Ectodermal cell (in vitro differentiated cells): ENCODE measurements around the gene MAPRE3.

Experiments
- H3K27ac ChIP-seq: 2 replicates; pipeline ENCODE4 v1.7.0; 2013; ENCODE audit warnings: mild to moderate bottlenecking, low read depth, low read length; ENCODE audit not compliant: insufficient read depth, poor library complexity, severe bottlenecking
- H3K27me3 ChIP-seq: 2 replicates; pipeline ENCODE4 v1.7.0; 2013; ENCODE audit warnings: mild to moderate bottlenecking, low read length; ENCODE audit not compliant: insufficient read depth, control insufficient read depth, poor library complexity, severe bottlenecking
- H3K36me3 ChIP-seq: one replicate; pipeline ENCODE4 v1.7.0; 2013; ENCODE audit warnings: low read length; ENCODE audit not compliant: control insufficient read depth, insufficient read depth
- H3K4me1 ChIP-seq: one replicate; pipeline ENCODE4 v1.7.0; 2013; ENCODE audit warnings: low read length; ENCODE audit not compliant: control insufficient read depth, insufficient read depth
- H3K4me3 ChIP-seq: 2 replicates; pipeline ENCODE4 v1.7.0; 2013; ENCODE audit warnings: low read depth, low read length, control low read depth; ENCODE audit not compliant: insufficient read depth
- H3K9me3 ChIP-seq: 2 replicates; pipeline ENCODE4 v1.7.0; 2013; ENCODE audit warnings: mild to moderate bottlenecking, low read length, moderate library complexity; ENCODE audit not compliant: control insufficient read depth
- WGBS, 2 experiments: methylation state at CpG; one replicate each; pipeline ENCODE4 v1.1.7; 2013; ENCODE audit warnings: missing lambda C conversion rate in 2 of 2; 5-methylcytosine and 5-hydroxymethylcytosine counted together

The MAPRE3 gene

GRCh38 chr2:27059141-27059820 lies 88.8 kb downstream of the MAPRE3 start:
- no peak overlapping the region for H3K4me3 ChIP-seq
- no peaks in the 10 kb centered on the region for H3K27me3 ChIP-seq
- no peak overlapping the region for H3K27ac ChIP-seq
- H3K9me3 ChIP-seq: no peaks in the 10 kb centered on the region
- 95 to 97% methylated on average over 15 of the region's 15 CpGs for WGBS, 2 experiments
- H3K36me3 ChIP-seq: peaks cover 25% of the 10 kb centered on the region
- H3K4me1 ChIP-seq: no peaks in the 10 kb centered on the region

- no peak overlapping the region for H3K4me3 ChIP-seq
- no peaks in the 10 kb centered on the region for H3K9me3 ChIP-seq
- no peaks in the 10 kb centered on the region for H3K4me1 ChIP-seq
- 93 to 97% methylated on average over 3 of the region's 3 CpGs for WGBS, 2 experiments
- H3K27me3 ChIP-seq: no peaks in the 10 kb centered on the region
- H3K36me3 ChIP-seq: peaks cover 17% of the 10 kb centered on the region
- no peak overlapping the region for H3K27ac ChIP-seq
Observed at GRCh38 chr2:27060323-27060722, 89.9 kb downstream of the MAPRE3 start.

- Histone ChIP-seq H3K9me3 (no peaks in the 10 kb centered on the region), H3K4me3 (no peak overlapping the region), H3K36me3 (peaks cover 19% of the 10 kb centered on the region), H3K4me1 (peaks cover 3% of the 10 kb centered on the region), H3K27ac (no peak overlapping the region), H3K27me3 (no peaks in the 10 kb centered on the region)
- 90 to 95% methylated on average over 3 of the region's 3 CpGs for WGBS, 2 experiments
Observed at GRCh38 chr2:27065128-27065527, 94.7 kb downstream of the MAPRE3 start.

GRCh38 chr2:27067385-27067784 lies 96.9 kb downstream of the MAPRE3 start:
- no peaks in the 10 kb centered on the region for H3K27me3 ChIP-seq
- WGBS, 2 experiments: 92 to 95% methylated on average over 5 of the region's 5 CpGs
- H3K36me3 ChIP-seq: peaks cover 19% of the 10 kb centered on the region
- H3K9me3 ChIP-seq: no peaks in the 10 kb centered on the region
- no peak overlapping the region for H3K4me3 ChIP-seq
- H3K4me1 ChIP-seq: peaks cover 3% of the 10 kb centered on the region
- no peak overlapping the region for H3K27ac ChIP-seq

GRCh38 chr2:27069436-27069835 lies 99.0 kb downstream of the MAPRE3 start:
- peaks cover 10% of the 10 kb centered on the region for H3K4me1 ChIP-seq
- no peaks in the 10 kb centered on the region for H3K9me3 ChIP-seq
- no peak overlapping the region for H3K4me3 ChIP-seq
- no peak overlapping the region for H3K27ac ChIP-seq
- 96 to 98% methylated on average over 6 of the region's 6 CpGs for WGBS, 2 experiments
- no peaks in the 10 kb centered on the region for H3K27me3 ChIP-seq
- H3K36me3 ChIP-seq: peaks cover 19% of the 10 kb centered on the region

- no peaks in the 10 kb centered on the region for H3K9me3 ChIP-seq
Observed at GRCh38 chr2:27069961-27070618, 99.7 kb downstream of the MAPRE3 start.

GRCh38 chr2:27070653-27071276 lies 100.3 kb downstream of the MAPRE3 start:
- Histone ChIP-seq H3K36me3 (peaks cover 17% of the 10 kb centered on the region), H3K4me1 (peaks cover 10% of the 10 kb centered on the region)
- WGBS, 2 experiments: 11% methylated on average over 11 of the region's 11 CpGs

More at GRCh38 chr2:27069961-27070618, 99.7 kb downstream of the MAPRE3 start:
- H3K36me3 ChIP-seq: peaks cover 19% of the 10 kb centered on the region
- peaks cover 10% of the 10 kb centered on the region for H3K4me1 ChIP-seq
- 94 to 95% methylated on average over 8 of the region's 8 CpGs for WGBS, 2 experiments
- H3K27me3 ChIP-seq: no peaks in the 10 kb centered on the region
- no peak overlapping the region for H3K27ac ChIP-seq
- no peak overlapping the region for H3K4me3 ChIP-seq

GRCh38 chr2:27071277-27071989 lies 101.0 kb downstream of the MAPRE3 start, which contains the start of gene OST4:
TSS of gene OST4 (minus strand) at chr2:27071654.
- H3K27ac ChIP-seq: peak within 1 kb of the TSS; percentile 79
- peak within 1 kb of the TSS; percentile 97 for H3K4me3 ChIP-seq
- H3K9me3 ChIP-seq: no peaks in the 10 kb centered on the region
- 0% methylated on average over 86 of the region's 86 CpGs for WGBS, 2 experiments
- peaks cover 10% of the 10 kb centered on the region for H3K4me1 ChIP-seq
- peaks cover 11% of the 10 kb centered on the region for H3K36me3 ChIP-seq
- no peaks in the 10 kb centered on the region for H3K27me3 ChIP-seq

More at GRCh38 chr2:27070653-27071276, 100.3 kb downstream of the MAPRE3 start:
- Histone ChIP-seq H3K27me3 (no peaks in the 10 kb centered on the region), H3K27ac (peak overlapping the region; percentile 79), H3K4me3 (peak overlapping the region; percentile 97), H3K9me3 (no peaks in the 10 kb centered on the region)

GRCh38 chr2:27071990-27072830 lies 101.8 kb downstream of the MAPRE3 start:
- 2% methylated on average over 34 of the region's 34 CpGs for WGBS, 2 experiments
- peaks cover 10% of the 10 kb centered on the region for H3K4me1 ChIP-seq
- H3K27me3 ChIP-seq: no peaks in the 10 kb centered on the region
- no peaks in the 10 kb centered on the region for H3K9me3 ChIP-seq
- H3K4me3 ChIP-seq: peak overlapping the region; percentile 97
- H3K27ac ChIP-seq: peak overlapping the region; percentile 56
- peaks cover 11% of the 10 kb centered on the region for H3K36me3 ChIP-seq
